HG03025 (cell line): ENCODE measurements around the gene CACNA1E.
"Not testable (repeated sequence)": the region's sequence is repeated elsewhere in the genome, so short reads cannot be mapped to it uniquely, and the experiment has no call there.

Source experiments
- ATAC-seq: cut with Tn5 transposase; IDR thresholded peaks from one replicate; pipeline ENCODE4 v1.9.1; 2021; ENCODE audit warnings: mild to moderate bottlenecking, moderate library complexity; ENCODE audit not compliant: unreplicated experiment, low FRiP score

The CACNA1E gene

GRCh38 chr1:181514298-181515290 is 31.3 kb downstream of the CACNA1E start:
- ATAC-seq, result no peak

GRCh38 chr1:181516706-181517105 is 33.4 kb downstream of the CACNA1E start:
- ATAC-seq, result no peak

GRCh38 chr1:181517181-181517875 is 34.0 kb downstream of the CACNA1E start:
- ATAC-seq, result no peak

DNA sequence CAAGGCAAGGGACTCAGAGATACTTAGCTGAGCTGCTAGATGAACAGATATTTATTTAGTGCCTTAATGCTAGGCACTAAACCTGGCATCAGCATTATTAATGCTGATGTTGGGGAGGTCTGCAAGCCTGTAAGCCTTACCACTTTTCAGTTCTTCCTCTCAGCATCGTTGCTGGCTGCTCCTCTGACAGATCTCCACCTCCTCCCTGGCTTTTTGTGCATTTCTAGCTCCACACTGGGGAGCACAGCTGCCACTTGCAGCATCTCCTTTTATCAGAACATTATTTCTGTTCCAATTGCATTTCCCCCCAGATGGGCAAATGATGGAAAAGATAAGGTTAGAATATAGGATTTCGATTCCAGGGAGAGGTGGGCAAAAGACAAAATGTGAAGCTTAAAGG is 34.8 kb downstream of the CACNA1E start:
- ATAC-seq, result no peak

GRCh38 chr1:181522864-181523263 is 39.5 kb downstream of the CACNA1E start:
- no peak for ATAC-seq

DNA sequence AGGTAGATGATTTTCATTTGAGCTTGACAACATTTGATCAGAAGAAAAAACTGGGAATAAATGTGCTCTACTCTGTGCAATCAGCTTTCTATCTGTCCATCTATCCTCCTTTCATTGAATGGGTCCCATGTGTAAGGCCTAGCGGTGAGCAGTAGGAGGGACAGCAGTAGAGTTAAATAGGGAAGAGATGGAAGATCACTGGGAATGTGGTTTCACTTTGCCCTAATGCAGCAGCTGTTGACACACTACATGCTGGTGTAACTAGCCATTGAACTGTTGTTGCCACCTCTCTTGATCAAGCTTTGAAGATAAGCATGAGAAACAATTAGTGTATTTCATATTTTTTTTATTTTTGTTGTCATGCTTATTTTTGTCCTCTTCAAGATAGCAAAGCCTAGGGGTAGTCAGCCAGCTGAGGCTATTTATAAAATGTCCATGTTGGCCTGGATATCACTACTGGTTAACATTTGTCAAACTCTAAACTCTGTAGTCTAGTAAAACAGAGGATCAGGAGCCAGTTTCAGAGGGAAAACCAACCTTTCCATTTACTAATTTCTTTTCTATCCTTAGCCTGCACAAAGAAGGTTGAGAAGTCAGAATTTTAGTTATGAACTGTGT is 41.9 kb downstream of the CACNA1E start:
- ATAC-seq, result no peak

- not testable (repeated sequence) for ATAC-seq
Observed at GRCh38 chr1:181528241-181528640, 44.9 kb downstream of the CACNA1E start.

DNA sequence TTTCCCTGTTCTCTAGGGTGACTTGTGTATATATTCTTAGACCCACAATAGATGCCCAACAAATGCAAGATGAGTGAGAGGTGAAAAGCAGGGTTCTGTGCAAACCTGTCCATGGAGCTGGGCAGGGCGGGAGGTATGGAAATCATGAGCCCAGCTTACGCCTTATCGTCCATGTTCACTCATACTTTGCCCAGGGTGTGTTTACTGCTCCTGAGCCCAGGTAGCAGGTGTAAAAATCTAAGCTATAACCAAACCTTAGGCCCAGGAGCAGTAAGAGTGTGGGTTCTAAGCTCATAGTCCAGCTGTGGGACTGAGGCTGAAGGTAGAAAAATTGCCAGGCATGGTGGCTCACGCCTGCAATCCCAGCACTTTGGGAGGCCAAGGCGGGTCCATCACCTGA is 48.1 kb downstream of the CACNA1E start:
- no peak for ATAC-seq

GRCh38 chr1:181531951-181532600 is 48.8 kb downstream of the CACNA1E start:
- no peak for ATAC-seq

- ATAC-seq, result no peak
Observed at GRCh38 chr1:181538836-181539235, 55.5 kb downstream of the CACNA1E start.

- ATAC-seq, result no peak
Observed at GRCh38 chr1:181541458-181541857, 58.1 kb downstream of the CACNA1E start.

DNA sequence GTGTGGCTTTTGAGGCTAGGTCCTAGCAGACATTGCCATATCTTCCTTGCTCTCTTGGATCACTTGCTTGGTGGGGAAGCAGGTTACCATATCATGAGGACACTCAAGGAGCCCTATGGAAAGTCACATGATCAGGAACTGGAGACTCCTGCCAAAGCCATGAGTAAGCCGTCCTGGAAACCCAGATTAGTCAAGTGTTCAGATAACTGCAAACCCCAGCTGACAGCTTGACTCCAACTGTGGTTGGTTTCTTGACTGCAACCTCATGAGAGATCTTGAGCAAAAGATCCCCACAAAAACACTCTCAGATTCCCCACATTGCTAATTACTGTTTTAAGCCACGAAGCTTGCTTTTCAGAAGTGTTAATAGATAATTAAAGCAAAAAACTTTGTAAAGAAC is 58.6 kb downstream of the CACNA1E start:
- no peak for ATAC-seq

DNA sequence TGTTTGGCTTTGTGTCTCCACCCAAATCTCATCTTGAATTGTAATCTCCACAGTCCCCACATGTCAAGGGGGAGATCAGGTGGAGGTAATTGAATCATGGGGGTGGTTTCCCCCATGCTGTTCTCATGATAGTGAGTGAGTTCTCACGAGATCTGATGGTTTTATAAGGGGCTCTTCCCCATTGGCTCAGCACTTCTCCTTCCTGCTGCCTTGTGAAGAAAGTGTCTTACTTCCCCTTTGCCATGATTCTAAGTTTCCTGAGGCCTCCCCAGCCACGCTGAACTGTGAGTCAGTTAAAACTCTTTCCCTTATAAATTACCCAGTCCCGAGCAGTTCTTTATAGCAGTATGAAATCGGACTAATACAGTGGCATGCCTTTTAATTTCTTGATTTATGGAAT is 59.1 kb downstream of the CACNA1E start:
- ATAC-seq, result not testable (repeated sequence)

DNA sequence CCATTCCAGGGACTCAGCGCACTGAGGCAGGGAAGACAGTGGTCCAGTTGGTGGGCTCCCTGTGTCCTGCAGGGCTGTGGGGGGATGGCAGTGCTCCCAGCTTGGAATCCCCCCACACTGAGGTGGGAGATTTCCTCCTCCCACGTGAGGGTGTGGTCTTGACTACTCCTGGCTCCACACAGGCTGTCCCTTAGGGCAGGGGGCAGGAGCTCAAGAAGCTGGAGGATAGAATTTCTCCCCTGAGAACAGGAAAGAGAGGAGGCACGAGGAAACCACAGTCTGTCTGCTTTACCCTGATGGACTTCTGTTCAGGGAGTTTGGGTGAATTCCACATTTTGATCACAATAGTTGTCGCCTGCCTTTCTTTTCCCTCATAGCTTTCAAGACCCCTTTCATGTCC is 62.1 kb downstream of the CACNA1E start:
- ATAC-seq, result no peak

DNA sequence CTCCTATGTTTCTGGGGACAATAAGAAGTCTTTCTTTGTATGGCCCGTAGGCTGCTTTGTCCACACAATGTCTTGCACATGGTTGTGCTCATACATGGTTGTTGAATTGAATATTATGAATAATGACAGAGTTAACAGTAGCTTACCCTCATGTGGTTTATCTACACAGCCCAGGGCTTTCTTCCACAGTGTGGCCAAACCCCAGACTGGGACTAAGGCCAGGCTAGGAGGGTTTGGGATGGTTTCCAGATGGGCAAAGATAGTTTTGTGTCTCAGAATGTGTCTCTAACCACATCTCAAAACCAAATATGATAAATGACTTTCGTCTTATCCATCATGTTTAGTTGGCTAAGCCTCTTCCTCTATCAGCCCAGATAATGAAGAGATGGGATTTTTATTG is 65.2 kb downstream of the CACNA1E start:
- ATAC-seq, result no peak

DNA sequence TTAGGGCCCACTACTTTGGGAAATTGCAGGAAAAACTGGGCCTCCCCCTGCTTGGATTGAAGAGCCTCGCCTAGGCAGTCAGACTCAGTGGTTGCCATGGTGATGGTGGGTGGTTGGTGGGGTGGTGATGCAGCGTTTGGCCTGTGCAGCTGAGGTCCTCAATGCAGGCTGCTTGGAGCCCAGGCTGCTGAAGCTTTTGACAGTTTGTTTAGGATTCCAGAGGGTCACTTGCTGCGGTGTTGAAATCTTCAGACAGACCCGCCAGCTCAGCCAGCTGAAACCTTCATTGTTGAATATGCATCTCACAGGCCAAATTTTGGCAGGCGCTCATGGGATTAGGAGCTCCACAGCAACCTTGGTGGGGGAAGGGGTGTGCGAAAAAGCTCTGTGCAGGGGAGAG is 67.9 kb downstream of the CACNA1E start:
- no peak for ATAC-seq

DNA sequence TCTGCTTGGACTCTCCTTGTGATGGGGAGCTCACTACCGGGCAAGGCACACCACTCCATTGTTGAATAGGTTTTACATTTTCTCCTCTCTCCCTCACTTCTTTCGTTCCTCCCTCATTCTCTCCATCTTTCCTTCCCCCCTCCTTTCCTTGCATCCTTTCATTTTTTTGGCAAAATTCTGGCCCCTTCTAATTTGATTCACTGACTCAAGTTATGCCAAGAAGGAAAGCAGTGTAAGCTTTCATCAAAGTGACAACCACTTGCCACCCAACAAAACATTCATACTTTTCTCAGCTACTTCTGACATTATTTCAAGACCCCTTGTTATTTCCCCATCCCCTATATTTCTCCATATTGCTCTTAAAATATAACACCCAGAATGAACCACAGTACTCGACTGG is 68.4 kb downstream of the CACNA1E start:
- ATAC-seq, result no peak

GRCh38 chr1:181554465-181554864 is 71.1 kb downstream of the CACNA1E start:
- no peak for ATAC-seq

- ATAC-seq, result no peak
Observed at GRCh38 chr1:181556631-181557030, 73.3 kb downstream of the CACNA1E start.

DNA sequence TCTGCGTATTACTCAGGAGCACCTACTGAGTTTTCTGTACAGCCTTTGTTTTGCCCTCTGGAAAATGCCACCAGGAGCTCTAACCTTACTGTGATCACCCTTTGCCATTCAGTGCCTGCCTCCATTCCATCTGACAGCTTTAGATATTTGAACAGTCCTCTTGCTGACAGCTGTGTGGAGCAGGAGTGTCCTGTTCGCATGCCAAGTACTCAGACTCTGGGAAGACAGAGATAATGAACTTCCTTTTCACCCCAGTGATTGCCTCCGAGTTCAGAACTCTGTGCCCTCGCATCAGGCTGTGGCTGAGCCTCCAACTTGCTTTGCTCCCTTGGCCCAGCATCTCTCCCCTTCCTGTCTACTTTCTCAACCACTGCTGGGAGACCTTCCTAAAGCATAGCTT is 74.0 kb downstream of the CACNA1E start:
- ATAC-seq, result no peak

DNA sequence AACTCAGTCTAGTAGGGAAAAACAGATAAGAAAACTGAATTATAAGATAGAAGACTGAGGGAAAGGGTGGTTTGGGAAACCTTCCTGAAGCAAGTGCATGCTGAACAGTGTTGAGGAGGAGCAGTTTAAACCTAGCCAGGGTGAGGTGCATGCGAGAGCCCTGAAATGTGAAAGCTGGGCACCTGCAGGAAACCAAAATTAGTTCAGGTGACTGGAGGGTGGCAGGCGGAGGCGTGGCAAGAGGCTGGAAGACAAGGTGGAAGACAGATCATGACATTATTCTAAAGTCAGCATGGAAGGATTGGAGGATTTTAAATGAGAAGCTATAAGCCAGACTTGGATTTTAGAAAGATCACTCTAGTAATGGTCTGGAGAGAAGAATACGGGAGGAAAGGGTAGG is 75.1 kb downstream of the CACNA1E start:
- ATAC-seq, result no peak
